DMS79 (cell line): Measurements from ENCODE around the gene PDE6D.

Experiments
- DNase-seq: peaks from one replicate; lab custom pipeline; 2025; lab: John Stamatoyannopoulos, UW

Gene PDE6D

DNA sequence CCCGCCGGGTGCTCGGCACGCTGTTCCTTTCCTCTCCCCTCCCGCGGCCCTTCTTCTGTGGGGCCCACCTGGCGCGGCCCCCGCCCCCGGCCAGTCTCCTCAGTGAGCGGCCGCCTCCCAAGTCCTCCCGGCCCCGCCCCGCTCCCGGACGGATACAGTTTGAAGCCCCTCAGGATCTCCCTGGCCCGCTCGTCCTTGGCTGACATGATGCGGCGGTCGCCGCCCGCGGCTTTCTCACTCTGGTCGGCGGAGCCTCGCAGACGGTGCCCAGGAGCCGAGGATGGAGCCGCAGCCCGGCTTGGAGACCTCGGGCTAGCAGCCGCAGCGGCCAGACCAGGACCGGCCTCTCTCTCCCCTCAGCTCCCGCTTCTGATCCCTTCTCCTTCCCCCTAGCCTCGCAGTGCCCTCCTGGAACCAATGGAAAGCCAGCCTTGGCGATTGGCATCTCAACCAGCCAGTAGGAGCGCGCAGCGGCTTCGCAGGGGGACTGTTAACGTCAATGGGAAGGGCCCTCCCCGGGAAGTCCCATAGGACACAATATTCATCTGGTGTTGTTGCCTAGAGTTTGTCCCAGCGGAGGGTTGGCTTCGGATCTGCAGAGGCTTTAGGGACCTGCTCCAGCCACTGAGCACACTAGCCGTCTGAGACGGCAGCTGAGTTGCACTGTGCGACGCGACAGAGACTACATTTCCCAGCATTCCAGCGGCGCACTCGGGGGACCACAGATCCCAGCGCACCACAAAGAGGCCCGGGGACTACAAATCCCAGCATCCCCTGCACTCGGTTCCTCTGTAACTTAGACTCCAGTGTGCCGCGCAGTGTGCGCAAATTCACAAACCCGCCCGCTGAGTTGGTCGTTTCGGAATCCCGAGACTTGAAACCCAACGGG lies at the start of gene PDE6D:
Gene PDE6D, minus strand, starts transcription at position 374 of the 889 bp plus-strand sequence. Its CDS starts 168 bp downstream, at position 206.
- DNase-seq: peak; percentile 93

DNA sequence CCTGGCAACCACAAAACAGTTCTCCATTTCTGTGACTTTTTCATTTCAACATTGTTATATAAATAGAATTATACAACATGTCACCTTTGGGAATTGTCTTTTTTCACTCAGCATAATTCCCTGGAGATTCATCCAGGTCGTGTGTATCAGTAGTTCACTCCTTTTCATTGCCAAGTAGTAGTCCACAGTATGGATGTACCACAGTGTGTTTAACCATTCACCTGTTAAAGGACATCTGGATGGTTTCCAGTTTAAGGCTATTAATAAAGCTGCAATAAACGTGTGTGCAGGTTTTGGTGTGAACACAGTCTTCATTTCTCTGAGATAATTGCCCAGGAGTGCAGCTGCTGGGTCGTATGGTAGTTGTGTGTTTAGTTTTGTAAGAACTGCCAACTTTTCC lies 40.8 kb upstream of the PDE6D start:
- no peak for DNase-seq

- no peak for DNase-seq
Measured at GRCh38 chr2:231820786-231821303, 39.8 kb upstream of the PDE6D start.

DNA sequence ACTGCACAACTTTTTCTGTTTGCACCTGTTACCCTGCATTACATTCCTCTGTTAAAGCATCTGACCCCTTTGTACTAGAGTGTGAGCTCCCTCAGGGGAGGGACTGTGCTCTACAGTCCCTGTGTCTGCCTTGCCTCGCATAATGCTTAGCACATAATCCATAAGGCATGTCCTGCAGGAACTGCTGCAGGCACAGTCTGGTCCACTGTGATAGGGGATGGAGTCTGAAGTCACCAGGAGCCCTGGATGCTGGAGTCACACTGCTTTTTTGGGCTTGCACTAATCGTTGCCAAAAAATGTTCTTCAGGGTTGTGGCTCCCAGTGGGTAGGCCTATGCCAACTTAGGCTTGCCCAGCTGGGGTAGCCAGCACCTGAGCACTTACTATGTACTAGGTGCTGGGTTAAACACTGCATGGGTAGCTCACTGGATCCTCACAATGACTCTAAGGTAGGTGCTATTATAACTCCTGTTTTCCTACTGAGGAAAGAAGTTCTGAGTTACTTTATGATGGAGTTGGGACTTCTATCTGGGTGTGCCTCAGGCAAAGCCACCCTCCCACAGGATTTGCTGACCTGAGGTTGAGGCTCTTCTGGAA lies 38.5 kb upstream of the PDE6D start:
- no peak for DNase-seq

- no peak for DNase-seq
Measured at GRCh38 chr2:231816327-231817026, 35.4 kb upstream of the PDE6D start.

- DNase-seq: no peak
Measured at GRCh38 chr2:231810905-231811304, 29.8 kb upstream of the PDE6D start.

DNA sequence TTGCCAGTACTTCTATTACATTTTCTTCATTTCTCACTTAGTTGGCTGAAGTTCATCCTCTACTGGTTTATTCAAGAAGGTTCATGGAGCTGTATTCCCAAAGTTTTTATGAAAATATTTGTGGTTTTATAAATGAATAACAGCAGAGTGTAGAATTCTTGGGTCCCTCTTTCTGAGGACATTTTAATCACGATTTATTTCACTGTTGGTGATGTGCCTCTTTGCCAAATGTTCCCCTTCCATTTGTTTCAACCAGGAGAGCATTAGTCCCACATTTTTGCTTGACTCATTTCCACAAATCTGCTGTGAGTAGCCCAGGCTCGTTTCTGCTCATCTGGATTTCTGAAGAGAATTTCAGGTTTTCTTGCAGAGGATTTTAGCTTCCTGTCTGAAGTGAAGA lies 25.9 kb upstream of the PDE6D start:
- no peak for DNase-seq

- no peak for DNase-seq
Measured at GRCh38 chr2:231803501-231804138, 22.5 kb upstream of the PDE6D start.

- DNase-seq: no peak
Measured at GRCh38 chr2:231800493-231801091, 19.5 kb upstream of the PDE6D start.

DNA sequence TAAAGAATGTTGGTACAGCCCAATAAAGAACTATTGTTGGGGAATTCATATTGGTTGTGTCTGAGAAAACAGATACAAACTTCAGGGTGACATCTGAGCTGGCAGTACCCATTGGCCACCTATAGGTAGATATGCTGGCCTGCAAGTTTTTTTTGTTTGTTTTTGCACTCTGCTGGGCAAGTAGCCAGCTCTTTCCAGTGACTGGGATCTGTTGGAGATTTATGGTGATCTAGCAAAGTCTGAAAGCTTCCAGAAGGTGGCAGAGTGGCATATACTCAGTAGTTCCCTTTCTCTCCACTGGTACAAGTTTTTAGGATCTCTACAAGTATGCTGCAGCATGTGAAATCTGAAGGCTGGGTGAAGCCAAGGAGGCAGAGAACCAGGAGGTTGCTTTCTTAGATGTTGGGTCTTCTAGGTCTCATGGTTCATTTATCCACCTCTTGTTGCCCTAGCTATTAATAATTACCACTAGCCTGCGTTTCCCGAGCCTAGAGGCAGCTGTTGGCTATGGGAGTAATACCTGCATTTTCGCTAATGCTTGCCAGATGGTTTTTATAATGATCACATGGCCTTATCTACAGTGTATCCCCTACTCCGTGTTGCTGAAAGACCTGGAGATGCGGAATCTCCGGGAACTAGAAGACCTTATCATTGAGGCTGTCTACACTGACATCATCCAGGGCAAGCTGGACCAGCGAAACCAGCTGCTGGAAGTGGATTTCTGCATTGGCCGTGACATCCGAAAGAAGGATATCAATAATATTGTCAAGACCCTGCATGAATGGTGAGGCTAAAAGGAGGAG lies 14.6 kb upstream of the PDE6D start:
- DNase-seq: peak; percentile 46

DNA sequence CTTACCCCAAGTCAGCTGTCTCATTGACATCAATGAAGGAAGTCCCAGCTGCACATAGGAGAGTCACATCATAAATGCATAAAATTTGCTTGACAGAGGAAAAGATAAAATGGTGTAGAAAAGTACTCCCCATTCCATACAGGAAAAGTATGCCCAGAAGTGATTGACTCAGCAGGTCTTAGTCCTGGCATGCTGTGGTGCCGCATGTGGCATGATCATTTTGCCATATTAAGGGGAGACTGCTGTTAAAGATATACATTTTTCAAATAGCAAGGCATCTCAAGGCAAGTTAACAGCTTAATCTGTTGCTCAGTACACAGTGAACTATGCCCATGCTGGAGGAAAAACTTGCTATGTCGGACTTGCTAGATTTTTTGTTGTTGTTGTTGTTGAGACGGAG lies 13.3 kb upstream of the PDE6D start:
- no peak for DNase-seq

- no peak for DNase-seq
Measured at GRCh38 chr2:231791107-231791506, 10.0 kb upstream of the PDE6D start.

GRCh38 chr2:231786917-231787292 lies 5.8 kb upstream of the PDE6D start:
- no peak for DNase-seq

- DNase-seq: peak; percentile 67
Measured at GRCh38 chr2:231786177-231786916, 5.3 kb upstream of the PDE6D start, which contains the start of gene COPS7B. TSS of gene COPS7B (plus strand) at chr2:231786445. CDS start at chr2:231788571, 2,126 bp downstream.

- DNase-seq: no peak
Measured at GRCh38 chr2:231785822-231786176, 4.7 kb upstream of the PDE6D start.

- DNase-seq: no peak
Measured at GRCh38 chr2:231785413-231785812, 4.3 kb upstream of the PDE6D start.

GRCh38 chr2:231781798-231782726 lies 980 bp upstream of the PDE6D start:
- no peak for DNase-seq

- no peak for DNase-seq
Measured at GRCh38 chr2:231780123-231780908, 766 bp downstream of the PDE6D start.
